Mucosa of rectum (tissue), 2 donors: Measurements from ENCODE around the gene MMP15.

Experiments used
- H3K27ac ChIP-seq, 2 donors: one replicate each; pipeline ENCODE4 v1.7.0; 2013; ENCODE audit warnings: inconsistent platforms in 2 of 2, low read depth in 2 of 2, low read length in 2 of 2
- H3K27me3 ChIP-seq, 2 donors: one replicate each; pipeline ENCODE4 v1.7.0; 2013; ENCODE audit warnings: low read length in 2 of 2; ENCODE audit not compliant: control insufficient read depth in 2 of 2, insufficient read depth in 2 of 2
- H3K36me3 ChIP-seq, 2 donors: one replicate each; pipeline ENCODE4 v1.7.0; 2013; ENCODE audit warnings: low read length in 2 of 2; ENCODE audit not compliant: control insufficient read depth in 2 of 2, insufficient read depth in 2 of 2
- H3K4me1 ChIP-seq, 2 donors: one replicate each; pipeline ENCODE4 v1.7.0; 2013; ENCODE audit warnings: low read length in 2 of 2, mild to moderate bottlenecking in 1 of 2; ENCODE audit not compliant: control insufficient read depth in 2 of 2, insufficient read depth in 2 of 2
- H3K4me3 ChIP-seq, 2 donors: one replicate each; pipeline ENCODE4 v1.7.0; 2013; ENCODE audit warnings: low read length in 2 of 2
- H3K9ac ChIP-seq, 2 donors: one replicate each; pipeline ENCODE4 v1.7.0; 2013; ENCODE audit warnings: low read length in 2 of 2, low read depth in 1 of 2, mild to moderate bottlenecking in 1 of 2
- H3K9me3 ChIP-seq, 2 donors: one replicate each; pipeline ENCODE4 v1.7.0; 2013; ENCODE audit warnings: low read length in 2 of 2; ENCODE audit not compliant: control insufficient read depth in 2 of 2
- donor health status: healthy.
- donor health status: Normal muscosa, but diverticular disease.

Gene MMP15

GRCh38 chr16:57986196-57986595, 39.4 kb upstream of the MMP15 start:
- Histone ChIP-seq H3K27me3 (no peaks in the 10 kb centered on the region), H3K9ac (no peak overlapping the region), H3K27ac (no peak overlapping the region), H3K4me1 (peaks cover 3 to 5% of the 10 kb centered on the region in 2 donors), H3K4me3 (no peak overlapping the region), H3K36me3 (no peaks in the 10 kb centered on the region), H3K9me3 (no peaks in the 10 kb centered on the region)

- H3K27me3 ChIP-seq = no peaks in the 10 kb centered on the region
- H3K9ac ChIP-seq = no peak overlapping the region
- no peaks in the 10 kb centered on the region for H3K9me3 ChIP-seq
- H3K36me3 ChIP-seq = no peaks in the 10 kb centered on the region
- peaks cover 3 to 5% of the 10 kb centered on the region in 2 donors for H3K4me1 ChIP-seq
- H3K4me3 ChIP-seq = no peak overlapping the region
- no peak overlapping the region for H3K27ac ChIP-seq
These were observed 37.9 kb upstream of the MMP15 start for GRCh38 chr16:57987441-57988177.

- Histone ChIP-seq H3K36me3 (peaks cover 0 to 3% of the 10 kb centered on the region in 2 donors), H3K27ac (no peak overlapping the region), H3K4me1 (peaks cover 3 to 5% of the 10 kb centered on the region in 2 donors), H3K4me3 (no peak overlapping the region), H3K9ac (no peak overlapping the region), H3K27me3 (no peaks in the 10 kb centered on the region), H3K9me3 (no peaks in the 10 kb centered on the region)
These were observed 36.6 kb upstream of the MMP15 start for GRCh38 chr16:57988929-57989328.

GRCh38 chr16:57991551-57992059, 33.9 kb upstream of the MMP15 start:
- Histone ChIP-seq H3K27ac (no peak overlapping the region), H3K9me3 (no peaks in the 10 kb centered on the region), H3K4me1 (no peaks in the 10 kb centered on the region), H3K9ac (no peak overlapping the region), H3K36me3 (peaks cover 3 to 9% of the 10 kb centered on the region in 2 donors), H3K4me3 (no peak overlapping the region), H3K27me3 (no peaks in the 10 kb centered on the region)

GRCh38 chr16:57992084-57992483, 33.5 kb upstream of the MMP15 start:
- no peak overlapping the region for H3K27ac ChIP-seq
- H3K9ac ChIP-seq = no peak overlapping the region
- no peaks in the 10 kb centered on the region for H3K9me3 ChIP-seq
- no peak overlapping the region for H3K4me3 ChIP-seq
- peaks cover 6 to 13% of the 10 kb centered on the region in 2 donors for H3K36me3 ChIP-seq
- no peaks in the 10 kb centered on the region for H3K4me1 ChIP-seq
- no peaks in the 10 kb centered on the region for H3K27me3 ChIP-seq

GRCh38 chr16:57993438-57993837, 32.1 kb upstream of the MMP15 start:
- peaks cover 0 to 2% of the 10 kb centered on the region in 2 donors for H3K4me1 ChIP-seq
- no peaks in the 10 kb centered on the region for H3K9me3 ChIP-seq
- H3K27ac ChIP-seq = no peak overlapping the region
- no peaks in the 10 kb centered on the region for H3K27me3 ChIP-seq
- peaks cover 15 to 23% of the 10 kb centered on the region in 2 donors for H3K36me3 ChIP-seq
- no peak overlapping the region for H3K4me3 ChIP-seq
- no peak overlapping the region for H3K9ac ChIP-seq

- Histone ChIP-seq H3K9ac (no peak overlapping the region), H3K36me3 (peaks cover 15 to 23% of the 10 kb centered on the region in 2 donors), H3K27me3 (no peaks in the 10 kb centered on the region), H3K27ac (no peak overlapping the region), H3K9me3 (no peaks in the 10 kb centered on the region), H3K4me1 (peaks cover under 1 to 2% of the 10 kb centered on the region in 2 donors), H3K4me3 (no peak overlapping the region)
These were observed 31.7 kb upstream of the MMP15 start for GRCh38 chr16:57993897-57994296.

- no peaks in the 10 kb centered on the region for H3K9me3 ChIP-seq
- no peak overlapping the region for H3K4me3 ChIP-seq
- peaks cover 15 to 23% of the 10 kb centered on the region in 2 donors for H3K36me3 ChIP-seq
- no peak overlapping the region for H3K27ac ChIP-seq
- H3K4me1 ChIP-seq = peaks cover 6 to 7% of the 10 kb centered on the region in 2 donors
- H3K9ac ChIP-seq = no peak overlapping the region
- no peaks in the 10 kb centered on the region for H3K27me3 ChIP-seq
These were observed 31.2 kb upstream of the MMP15 start for GRCh38 chr16:57994361-57994760.

- H3K36me3 ChIP-seq = peaks cover 15 to 23% of the 10 kb centered on the region in 2 donors
- no peak overlapping the region for H3K4me3 ChIP-seq
- no peaks in the 10 kb centered on the region for H3K9me3 ChIP-seq
- no peaks in the 10 kb centered on the region for H3K27me3 ChIP-seq
- H3K9ac ChIP-seq = no peak overlapping the region
- peaks cover 7 to 10% of the 10 kb centered on the region in 2 donors for H3K4me1 ChIP-seq
- H3K27ac ChIP-seq = no peak overlapping the region
These were observed 30.8 kb upstream of the MMP15 start for GRCh38 chr16:57994778-57995177.

- Histone ChIP-seq H3K9ac (no peak overlapping the region), H3K9me3 (no peaks in the 10 kb centered on the region), H3K27ac (no peak overlapping the region), H3K27me3 (no peaks in the 10 kb centered on the region), H3K4me3 (no peak overlapping the region), H3K4me1 (peaks cover 7 to 11% of the 10 kb centered on the region in 2 donors), H3K36me3 (peaks cover 15 to 23% of the 10 kb centered on the region in 2 donors)
These were observed 29.7 kb upstream of the MMP15 start for GRCh38 chr16:57995721-57996405.
